HG03575 (cell line): ENCODE measurements around the gene BOK.
"Not testable (repeated sequence)": the region's sequence is repeated elsewhere in the genome, so short reads cannot be mapped to it uniquely, and the experiment has no call there.

ENCODE experiments used
- ATAC-seq: cut with Tn5 transposase; IDR thresholded peaks from one replicate; pipeline ENCODE4 v1.9.1; 2021; ENCODE audit not compliant: unreplicated experiment, insufficient number of reproducible peaks, low FRiP score; ENCODE audit errors: extremely low read depth

BOK gene

GRCh38 chr2:241553512-241553830 is 5.1 kb upstream of the BOK start:
- no peak for ATAC-seq

- no peak for ATAC-seq
Measured at GRCh38 chr2:241553981-241554380, 4.6 kb upstream of the BOK start.

GRCh38 chr2:241554610-241555322 is 3.8 kb upstream of the BOK start:
- no peak for ATAC-seq

DNA sequence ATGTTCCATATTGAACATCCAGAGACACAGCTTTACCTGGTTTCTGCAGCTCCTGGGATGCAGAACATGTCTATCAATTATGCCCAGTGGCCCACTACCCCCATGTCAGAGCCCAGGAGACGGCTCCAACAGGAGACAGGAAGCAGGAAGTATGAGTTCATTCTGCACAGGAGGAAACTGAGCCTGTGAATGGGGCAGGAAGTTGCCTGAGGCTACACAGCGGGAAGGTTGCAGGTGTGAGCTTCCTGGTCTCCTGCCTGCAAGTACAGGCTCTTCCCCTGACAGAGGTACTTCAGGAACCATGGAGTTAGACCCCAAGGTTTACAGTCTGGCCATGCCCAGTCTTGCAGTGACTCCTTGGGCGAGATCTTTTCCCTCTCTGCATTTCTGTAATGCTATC is 2.8 kb upstream of the BOK start:
- no peak for ATAC-seq

DNA sequence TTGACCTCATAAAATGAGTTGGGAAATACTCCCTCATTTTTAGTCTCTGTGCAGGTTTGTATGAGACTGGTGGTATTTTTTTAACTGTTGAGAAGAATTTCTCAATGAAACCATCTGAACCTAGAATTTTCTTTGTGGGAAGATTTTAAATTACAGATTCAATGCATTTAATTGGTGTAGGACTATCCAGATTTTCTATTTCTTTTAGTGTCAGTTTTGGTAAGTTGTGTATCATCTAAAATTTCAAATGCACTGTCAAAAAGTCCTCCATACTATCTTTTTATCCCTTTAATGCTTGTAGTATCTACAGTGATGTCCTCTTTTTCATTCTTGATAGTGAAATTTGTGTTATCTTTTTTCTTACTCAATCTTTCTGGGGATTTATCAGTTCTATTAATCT is 1.8 kb upstream of the BOK start:
- no peak for ATAC-seq

DNA sequence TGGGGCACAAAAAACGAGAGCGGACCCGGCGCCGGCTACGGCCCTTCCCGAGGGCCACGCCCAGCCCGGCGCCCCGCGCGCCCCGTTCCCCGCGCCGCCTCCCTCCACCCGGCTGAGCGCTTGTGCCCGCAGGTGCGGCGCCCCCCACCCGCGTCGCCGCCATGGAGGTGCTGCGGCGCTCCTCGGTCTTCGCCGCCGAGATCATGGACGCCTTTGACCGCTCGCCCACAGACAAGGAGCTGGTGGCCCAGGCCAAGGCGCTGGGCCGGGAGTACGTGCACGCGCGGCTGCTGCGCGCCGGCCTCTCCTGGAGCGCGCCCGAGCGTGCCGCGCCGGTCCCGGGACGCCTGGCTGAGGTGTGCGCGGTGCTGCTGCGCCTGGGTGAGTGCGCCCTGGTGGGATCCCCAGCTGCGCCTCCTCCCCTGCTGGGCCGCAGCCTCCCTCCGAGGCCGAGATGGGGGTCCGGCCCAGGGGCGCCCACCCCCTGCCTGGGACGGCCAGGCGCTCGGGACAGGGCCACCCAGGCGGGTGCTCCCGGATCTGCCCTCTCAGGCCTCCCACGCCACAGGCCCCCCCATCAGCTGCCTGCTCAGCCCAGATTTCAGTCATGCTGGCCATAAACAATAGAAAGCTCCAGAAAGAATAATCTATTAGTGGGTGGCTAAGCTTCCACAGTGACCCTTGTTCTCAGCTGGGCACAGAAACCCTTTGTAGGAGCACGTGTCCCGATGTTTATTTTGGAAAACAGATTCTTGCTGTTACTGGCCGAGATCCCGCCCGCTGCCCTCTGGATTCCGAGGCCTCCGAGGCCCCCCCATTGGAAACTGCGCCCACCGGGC is 997 bp downstream of the BOK start:
- ATAC-seq = no peak

- no peak for ATAC-seq
Measured at GRCh38 chr2:241560162-241560882, 1.8 kb downstream of the BOK start.

DNA sequence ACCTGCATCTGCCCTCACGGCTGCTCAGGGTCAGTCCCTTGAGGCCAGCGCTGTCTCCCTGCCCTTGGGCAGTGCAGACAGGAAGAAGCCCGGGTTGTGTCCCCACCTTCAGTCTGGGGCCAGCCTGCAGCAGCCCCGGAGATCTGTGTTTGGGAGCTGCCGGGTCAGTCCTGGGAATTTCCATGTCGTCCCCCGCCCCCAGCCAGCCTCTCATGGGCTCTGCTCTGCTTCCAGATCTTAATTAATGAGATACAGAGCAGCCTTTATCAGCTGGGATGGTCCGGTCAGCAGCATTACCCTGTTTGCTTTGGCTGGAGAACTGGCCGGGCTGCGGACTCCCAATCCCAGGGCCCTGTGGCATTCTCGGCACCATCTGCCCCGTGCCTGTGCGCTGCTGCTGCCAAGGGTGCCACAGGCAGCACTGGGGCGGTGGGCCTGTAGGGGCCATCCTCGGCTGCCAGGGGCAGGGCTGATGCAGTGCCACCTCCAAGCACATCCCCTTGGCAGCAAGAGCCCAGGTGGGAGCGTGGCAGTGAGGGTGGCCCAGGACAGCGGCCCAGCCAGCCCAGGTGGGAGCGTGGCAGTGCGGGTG is 2.4 kb downstream of the BOK start:
- ATAC-seq = no peak

DNA sequence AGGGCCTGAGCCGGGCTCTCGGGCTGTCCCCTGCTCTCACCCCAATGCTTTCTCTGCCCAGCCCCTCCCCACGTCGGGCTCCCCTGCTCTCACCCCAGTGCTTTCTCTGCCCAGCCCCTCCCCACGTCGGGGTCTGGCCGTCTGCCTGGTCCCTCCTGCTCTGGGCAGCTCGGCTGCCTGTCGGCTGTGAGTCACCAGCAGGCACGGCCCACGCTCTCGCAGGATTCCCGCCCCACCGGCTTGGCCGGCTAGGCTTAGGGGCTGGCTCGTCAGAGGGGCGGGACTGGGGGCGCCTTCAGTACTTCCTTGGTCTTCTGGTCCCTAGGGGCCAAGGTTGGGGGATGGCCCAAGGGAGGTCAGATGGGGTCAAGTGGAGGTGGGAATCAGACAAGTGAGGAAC is 3.3 kb downstream of the BOK start:
- ATAC-seq = no peak

DNA sequence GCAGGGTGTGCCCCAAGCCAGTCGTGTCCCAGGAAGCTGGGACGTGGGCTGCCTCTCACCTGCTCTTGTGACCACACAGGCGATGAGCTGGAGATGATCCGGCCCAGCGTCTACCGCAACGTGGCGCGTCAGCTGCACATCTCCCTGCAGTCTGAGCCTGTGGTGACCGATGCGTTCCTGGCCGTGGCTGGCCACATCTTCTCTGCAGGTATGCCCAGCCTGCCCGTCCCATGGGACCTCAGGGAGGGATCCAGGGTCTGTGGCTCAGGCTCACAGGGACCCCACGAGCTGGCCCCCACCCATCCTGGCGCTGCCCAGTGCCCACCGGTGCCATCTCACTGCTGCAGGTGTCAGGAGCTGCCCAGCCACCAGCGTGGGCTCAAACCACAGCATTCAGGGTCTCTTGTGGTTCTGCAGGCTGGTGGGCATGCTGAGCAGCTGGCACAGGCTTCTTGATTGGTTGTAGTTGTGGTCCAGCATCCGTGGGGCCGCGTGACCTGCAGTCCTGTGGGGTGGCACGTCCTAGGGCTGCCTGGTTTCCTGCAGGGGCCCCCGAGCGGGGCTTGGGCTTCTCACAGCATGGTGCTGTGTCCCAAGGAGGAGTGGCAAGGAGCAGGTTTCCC is 3.8 kb downstream of the BOK start:
- no peak for ATAC-seq

GRCh38 chr2:241563031-241563507 is 4.5 kb downstream of the BOK start:
- ATAC-seq = no peak

- no peak for ATAC-seq
Measured at GRCh38 chr2:241563571-241563980, 5.0 kb downstream of the BOK start.

GRCh38 chr2:241563981-241564595 is 5.5 kb downstream of the BOK start:
- ATAC-seq = no peak

DNA sequence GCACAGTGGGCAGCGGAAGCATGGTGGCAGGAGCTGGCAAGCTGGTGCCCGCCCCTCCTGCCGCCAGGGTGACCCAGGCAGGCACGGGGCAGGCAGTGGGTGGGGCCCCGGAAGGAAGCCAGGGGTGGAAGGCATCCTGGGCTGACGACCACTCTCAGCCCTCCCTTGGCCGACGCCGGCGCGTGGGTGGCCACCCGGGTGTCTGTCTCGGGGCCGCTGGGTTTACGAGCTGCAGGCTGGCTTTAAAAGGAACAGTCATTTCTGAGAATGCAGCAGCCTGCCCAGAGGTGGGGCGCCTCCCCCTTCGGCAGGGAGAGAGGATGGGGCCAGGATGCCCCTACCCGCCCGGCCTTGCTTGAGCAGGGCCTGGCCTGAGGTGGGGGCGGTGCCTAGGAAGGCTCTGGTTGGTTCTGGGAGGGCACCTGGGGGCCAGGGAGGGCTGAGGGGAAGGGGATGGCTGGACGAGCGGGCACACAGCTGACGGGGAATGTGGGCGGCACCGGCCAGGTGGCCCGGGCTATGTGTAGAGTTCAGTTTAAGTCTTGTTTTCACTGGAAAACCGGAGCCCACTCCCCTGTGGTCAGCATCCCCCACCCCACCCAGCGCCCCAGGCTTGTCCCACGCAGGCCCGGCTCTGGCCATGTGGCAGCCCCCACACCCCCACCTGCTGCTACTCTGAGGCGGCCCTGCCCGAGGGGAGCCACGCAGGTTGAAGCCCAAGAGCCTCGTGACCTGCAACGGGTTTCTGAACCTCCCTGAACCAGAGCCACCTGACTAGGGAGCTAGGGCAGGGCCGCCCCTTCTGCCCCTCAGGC is 6.3 kb downstream of the BOK start:
- ATAC-seq = no peak

GRCh38 chr2:241565411-241565810 is 6.9 kb downstream of the BOK start:
- no peak for ATAC-seq

GRCh38 chr2:241566021-241566420 is 7.5 kb downstream of the BOK start:
- ATAC-seq = not testable (repeated sequence)

DNA sequence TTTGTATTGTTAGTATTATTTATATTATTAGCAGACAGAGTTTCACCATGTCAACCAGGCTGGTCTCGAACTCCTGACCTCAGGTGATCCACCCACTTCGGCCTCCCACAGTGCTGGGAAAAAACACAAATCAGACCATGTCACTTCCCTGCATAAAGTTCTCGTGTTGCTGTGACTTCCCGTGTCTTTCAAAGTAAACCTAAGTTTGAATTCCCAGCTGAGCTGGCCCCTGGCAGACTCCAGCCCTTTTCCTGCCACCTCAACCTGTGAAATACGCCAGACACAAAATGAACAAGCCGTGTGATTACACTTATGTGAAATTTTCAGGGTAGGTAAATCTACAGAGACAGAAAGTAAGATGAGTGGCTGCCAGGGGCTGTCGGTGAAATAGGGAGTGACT is 7.9 kb downstream of the BOK start:
- no peak for ATAC-seq

DNA sequence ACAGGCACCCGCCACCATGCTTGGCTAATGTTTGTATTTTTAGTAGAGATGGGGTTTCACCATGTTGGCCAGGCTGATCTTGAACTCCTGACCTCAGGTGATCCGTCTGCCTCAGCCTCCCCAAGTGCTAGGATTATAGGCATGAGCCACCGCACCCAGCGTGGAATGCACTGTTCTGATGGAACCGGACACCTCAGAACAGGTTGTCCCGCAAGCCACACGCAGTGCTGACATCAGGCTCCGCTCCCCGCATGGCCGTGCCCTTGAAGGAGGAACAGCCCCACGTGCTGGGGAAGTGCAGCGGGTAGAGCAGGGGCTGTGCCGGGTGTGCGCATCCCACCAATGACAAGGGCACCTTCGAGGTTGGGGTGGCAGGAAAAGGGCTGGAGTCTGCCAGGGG is 8.7 kb downstream of the BOK start:
- not testable (repeated sequence) for ATAC-seq
